Omental fat pad (tissue), 4 donors: ENCODE measurements around the gene DOCK2. TPM values are rescaled to one million over a fixed set of nuclear protein-coding genes. Genes with fewer than 3 reads are reported as not detected.

Experiments used
- ATAC-seq: fragments of 150-250 bp; one replicate; pipeline ENCODE4 v1.9.1; 2016; ENCODE audit warnings: mild to moderate bottlenecking, moderate library complexity; ENCODE audit not compliant: low FRiP score
- DNase-seq: peaks from one replicate; pipeline ENCODE4 v3.0.0-alpha.2; 2019; ENCODE audit warnings: low spot score
- CTCF ChIP-seq, 3 donors: fragments of 450-650 bp; IDR thresholded peaks; one replicate each; pipeline ENCODE4 v1.5.1; 2016 to 2017; ENCODE audit warnings: antibody characterized with exemption in 3 of 3, mild to moderate bottlenecking in 3 of 3, moderate library complexity in 2 of 3
- total RNA-seq, 4 donors: library from RNA; depleted of rRNA; stranded (reverse); fragments of >200 nt; gene quantifications; one replicate each; pipeline ENCODE4 v1.1.0, GENCODE V29; 2016

The DOCK2 gene
- total RNA-seq, 4 donors from 2014 or later, result 28.4 to 55.6 (median 41.3) TPM

- TF ChIP-seq CTCF (IDR thresholded peaks at IDR 0.05), result no peak
- no peak for DNase-seq
- ATAC-seq, result no peak
Measured at GRCh38 chr5:170107674-170108073, 470.6 kb downstream of the DOCK2 start.

- ATAC-seq (no peak), DNase-seq (no peak)
- TF ChIP-seq CTCF (IDR thresholded peaks at IDR 0.05), result no peak
Measured at GRCh38 chr5:170108266-170108785, 471.3 kb downstream of the DOCK2 start.

GRCh38 chr5:170109059-170110031, 472.3 kb downstream of the DOCK2 start:
- no peak for ATAC-seq
- no peak for TF ChIP-seq CTCF (IDR thresholded peaks at IDR 0.05)
- DNase-seq, result no peak

GRCh38 chr5:170110403-170111087, 473.5 kb downstream of the DOCK2 start:
- no peak for TF ChIP-seq CTCF (IDR thresholded peaks at IDR 0.05)
- ATAC-seq, result no peak

GRCh38 chr5:170111088-170111785, 474.2 kb downstream of the DOCK2 start:
- no peak for TF ChIP-seq CTCF (IDR thresholded peaks at IDR 0.05)
- DNase-seq (no peak), ATAC-seq (no peak)

More at GRCh38 chr5:170110403-170111087, 473.5 kb downstream of the DOCK2 start:
- no peak for DNase-seq

- no peak for DNase-seq
- TF ChIP-seq CTCF (IDR thresholded peaks at IDR 0.05), result no peak
- no peak for ATAC-seq
Measured at GRCh38 chr5:170112876-170113521, 475.9 kb downstream of the DOCK2 start.
